KOPT-K1 (cell line): Measurements from ENCODE around the gene SPPL3.

Experiments
- H3K27ac ChIP-seq: fragments of 200-600 bp; sonication (generic); 2 replicates; pipeline ENCODE4 v1.5.1; 2016; ENCODE audit warnings: antibody characterized with exemption, mild to moderate bottlenecking, low read depth, low read length; ENCODE audit not compliant: poor library complexity, severe bottlenecking
- H3K36me3 ChIP-seq: fragments of 200-600 bp; sonication (generic); 2 replicates; pipeline ENCODE4 v1.5.1; 2017; ENCODE audit warnings: antibody characterized with exemption, mild to moderate bottlenecking, low read length, moderate library complexity; ENCODE audit not compliant: insufficient read depth
- H3K9me3 ChIP-seq: fragments of 200-600 bp; sonication (generic); 2 replicates; pipeline ENCODE4 v1.5.1; 2017; ENCODE audit warnings: antibody characterized with exemption, low read length, mild to moderate bottlenecking; ENCODE audit not compliant: insufficient read depth, poor library complexity, severe bottlenecking

SPPL3 gene

GRCh38 chr12:120759591-120760348 lies 144.4 kb downstream of the SPPL3 start:
- Histone ChIP-seq H3K9me3 (peaks cover 5% of the 10 kb centered on the region), H3K27ac (peak overlapping the region; percentile 69), H3K36me3 (peaks cover 40% of the 10 kb centered on the region)

GRCh38 chr12:120758798-120759590 lies 145.2 kb downstream of the SPPL3 start:
- Histone ChIP-seq H3K36me3 (peaks cover 32% of the 10 kb centered on the region), H3K27ac (peak overlapping the region; percentile 69), H3K9me3 (peaks cover 8% of the 10 kb centered on the region)

- Histone ChIP-seq H3K27ac (no peak overlapping the region), H3K9me3 (peaks cover 8% of the 10 kb centered on the region), H3K36me3 (peaks cover 22% of the 10 kb centered on the region)
These were observed 146.2 kb downstream of the SPPL3 start for GRCh38 chr12:120757949-120758348.

GRCh38 chr12:120757226-120757742 lies 146.9 kb downstream of the SPPL3 start:
- Histone ChIP-seq H3K27ac (no peak overlapping the region), H3K9me3 (peaks cover 8% of the 10 kb centered on the region), H3K36me3 (peaks cover 15% of the 10 kb centered on the region)

DNA sequence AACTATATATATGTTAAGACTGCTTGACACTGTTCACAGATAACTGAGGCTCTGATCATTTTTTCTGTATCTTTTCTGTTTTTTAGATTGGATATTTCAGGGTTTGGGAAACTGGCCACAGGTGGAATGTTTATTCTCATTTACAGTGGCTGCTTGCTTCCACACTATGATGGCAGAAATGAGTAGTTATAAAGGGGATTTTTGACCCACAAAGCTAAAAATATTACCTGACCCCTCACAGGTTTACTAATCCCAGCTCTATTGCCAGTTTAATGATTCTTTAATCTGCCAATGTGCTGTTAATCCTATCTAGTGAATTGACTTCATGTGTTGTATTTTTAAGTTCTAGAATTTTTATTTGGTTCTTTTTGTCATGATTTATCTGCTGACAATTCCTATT lies 148.9 kb downstream of the SPPL3 start:
- peaks cover 8% of the 10 kb centered on the region for H3K9me3 ChIP-seq
- H3K27ac ChIP-seq, result no peak overlapping the region

DNA sequence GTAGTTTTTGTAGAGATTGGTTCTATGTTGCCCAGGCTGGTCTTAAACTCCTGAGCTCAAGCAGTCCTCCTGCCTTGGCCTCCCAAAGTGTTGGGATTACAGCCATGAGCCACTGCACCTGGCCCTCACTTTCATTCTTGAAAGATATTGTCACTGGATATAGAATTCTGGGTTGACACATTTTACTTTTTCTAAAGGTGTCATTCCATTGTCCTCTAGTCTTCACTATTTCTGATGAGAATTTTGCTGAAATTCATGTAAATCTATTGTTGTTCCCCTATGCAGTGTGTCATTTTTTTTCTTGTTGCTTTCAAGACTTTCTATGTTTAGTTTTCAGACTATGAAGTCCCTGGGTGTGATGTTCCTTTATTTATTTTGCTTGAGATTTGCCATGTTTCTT lies 149.4 kb downstream of the SPPL3 start:
- Histone ChIP-seq H3K27ac (no peak overlapping the region), H3K9me3 (peaks cover 8% of the 10 kb centered on the region), H3K36me3 (no peaks in the 10 kb centered on the region)

More for the DNA sequence above, 148.9 kb downstream of the SPPL3 start:
- H3K36me3 ChIP-seq, result no peaks in the 10 kb centered on the region

DNA sequence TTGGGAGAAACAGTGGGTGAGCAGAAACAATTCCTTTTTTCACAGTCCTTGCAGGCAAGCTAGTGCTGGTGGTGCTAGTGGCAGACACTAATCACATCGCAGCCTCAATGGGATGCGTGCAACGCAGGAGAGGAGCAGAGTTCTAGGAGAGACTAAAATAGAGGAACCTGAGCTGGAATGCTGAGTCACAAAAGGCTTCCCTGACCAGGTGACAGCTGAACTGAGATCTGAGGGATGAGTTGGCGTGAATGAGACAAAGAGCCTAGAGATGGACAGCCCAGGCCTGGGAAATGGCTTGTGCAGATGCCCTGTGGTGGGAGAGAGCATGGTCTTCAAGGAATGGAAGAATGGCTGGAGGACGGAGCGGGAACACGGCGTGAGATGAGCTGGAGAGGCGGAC lies 152.8 kb downstream of the SPPL3 start:
- no peak overlapping the region for H3K27ac ChIP-seq
- peaks cover 8% of the 10 kb centered on the region for H3K9me3 ChIP-seq
- no peaks in the 10 kb centered on the region for H3K36me3 ChIP-seq

- peaks cover 8% of the 10 kb centered on the region for H3K9me3 ChIP-seq
- no peak overlapping the region for H3K27ac ChIP-seq
- H3K36me3 ChIP-seq, result no peaks in the 10 kb centered on the region
These were observed 153.4 kb downstream of the SPPL3 start for GRCh38 chr12:120750806-120751205.

- H3K36me3 ChIP-seq, result no peaks in the 10 kb centered on the region
- H3K27ac ChIP-seq, result no peak overlapping the region
- H3K9me3 ChIP-seq, result no peaks in the 10 kb centered on the region
These were observed 154.9 kb downstream of the SPPL3 start for GRCh38 chr12:120749256-120749655.

DNA sequence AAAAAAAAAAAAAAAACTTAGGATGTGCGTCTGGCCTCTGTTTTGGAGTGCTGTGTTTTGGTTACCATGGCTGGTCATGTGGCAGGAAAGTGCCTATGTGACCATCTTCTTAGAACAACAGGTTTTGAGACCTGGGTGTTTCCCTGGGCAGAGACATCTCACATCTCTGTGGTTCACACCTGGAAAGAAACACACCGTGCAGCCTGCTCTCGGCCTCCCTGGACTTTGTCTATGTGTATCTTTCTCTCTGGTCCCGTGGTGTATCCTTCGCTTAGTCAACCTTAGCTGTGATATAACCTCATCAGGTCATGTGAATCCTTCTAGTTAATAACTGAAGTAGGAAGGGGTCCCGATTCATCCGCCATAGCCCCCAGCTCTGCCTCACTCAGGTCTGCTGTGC lies 155.9 kb downstream of the SPPL3 start:
- Histone ChIP-seq H3K9me3 (no peaks in the 10 kb centered on the region), H3K36me3 (no peaks in the 10 kb centered on the region), H3K27ac (no peak overlapping the region)

GRCh38 chr12:120744922-120745493 lies 159.2 kb downstream of the SPPL3 start:
- Histone ChIP-seq H3K9me3 (no peaks in the 10 kb centered on the region), H3K36me3 (no peaks in the 10 kb centered on the region), H3K27ac (no peak overlapping the region)

DNA sequence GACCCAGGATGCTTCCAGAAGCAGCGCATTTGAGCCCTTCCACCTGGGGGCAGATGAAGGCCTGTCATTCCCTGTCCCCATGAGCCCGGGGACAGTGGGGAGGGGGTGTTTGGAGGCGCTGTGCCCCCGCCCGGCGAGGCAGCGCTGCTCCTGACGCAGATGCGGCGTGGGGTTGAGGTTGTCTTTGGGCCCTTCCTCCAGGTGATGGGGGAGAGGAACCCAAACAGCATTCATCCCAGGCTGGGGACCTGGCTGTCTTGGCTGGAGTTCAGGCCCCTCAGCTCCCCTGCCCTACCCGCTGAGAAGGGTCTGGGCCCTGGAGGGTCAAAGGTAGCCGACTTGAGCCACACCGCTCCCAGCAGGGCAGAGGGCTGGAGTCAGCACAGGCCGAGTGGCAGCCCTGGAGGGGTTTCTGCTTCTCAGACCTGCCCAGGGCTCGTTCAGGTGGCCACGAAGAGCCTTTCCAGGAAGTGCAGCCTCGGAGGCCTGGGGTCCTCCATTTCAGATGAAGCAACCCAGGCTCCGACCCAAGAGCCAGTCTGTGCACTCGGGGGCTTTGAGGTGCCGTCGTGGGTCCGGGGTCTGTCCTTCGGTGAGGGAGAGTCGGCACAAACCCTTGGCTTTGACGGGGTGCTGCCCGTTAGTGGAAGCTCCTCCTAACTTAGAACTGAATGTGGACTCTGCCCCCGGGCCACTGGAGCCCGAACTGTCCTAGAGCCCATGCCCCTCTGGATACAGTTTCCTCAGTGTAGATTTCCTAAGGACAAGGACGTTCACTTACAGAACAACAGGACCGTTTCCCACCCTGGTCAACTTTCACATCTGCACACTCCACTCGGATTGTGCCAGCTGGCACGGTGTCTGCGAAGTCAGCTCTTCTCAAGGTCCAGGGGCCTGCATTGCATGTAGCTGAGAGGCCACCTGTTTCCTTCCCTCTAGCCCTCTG lies 162.4 kb downstream of the SPPL3 start:
- Histone ChIP-seq H3K9me3 (no peaks in the 10 kb centered on the region), H3K27ac (no peak overlapping the region), H3K36me3 (peaks cover 16% of the 10 kb centered on the region; the same call in 1 of the 2 replicates)

DNA sequence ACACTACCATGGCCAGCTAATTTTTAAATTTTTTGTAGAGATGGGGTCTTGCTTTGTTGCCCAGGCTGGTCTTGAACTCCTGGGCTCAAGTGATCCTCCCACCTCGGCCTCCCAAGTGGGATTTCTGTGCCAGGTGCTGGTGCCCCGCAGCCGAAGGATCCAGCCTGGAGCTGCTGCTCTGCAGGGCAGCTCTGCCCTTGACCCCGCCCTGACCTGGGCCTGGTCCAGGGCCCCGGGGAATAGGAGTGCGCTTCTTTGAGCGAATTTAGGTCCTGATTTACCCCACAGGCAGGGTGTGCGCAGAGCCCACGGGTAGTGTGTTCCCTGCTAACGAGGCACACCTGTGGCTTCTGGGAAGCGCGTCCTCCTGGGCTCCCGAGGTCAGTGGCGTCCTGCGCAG lies 163.3 kb downstream of the SPPL3 start:
- Histone ChIP-seq H3K36me3 (peaks cover 16% of the 10 kb centered on the region; the same call in 1 of the 2 replicates), H3K27ac (no peak overlapping the region), H3K9me3 (no peaks in the 10 kb centered on the region)

DNA sequence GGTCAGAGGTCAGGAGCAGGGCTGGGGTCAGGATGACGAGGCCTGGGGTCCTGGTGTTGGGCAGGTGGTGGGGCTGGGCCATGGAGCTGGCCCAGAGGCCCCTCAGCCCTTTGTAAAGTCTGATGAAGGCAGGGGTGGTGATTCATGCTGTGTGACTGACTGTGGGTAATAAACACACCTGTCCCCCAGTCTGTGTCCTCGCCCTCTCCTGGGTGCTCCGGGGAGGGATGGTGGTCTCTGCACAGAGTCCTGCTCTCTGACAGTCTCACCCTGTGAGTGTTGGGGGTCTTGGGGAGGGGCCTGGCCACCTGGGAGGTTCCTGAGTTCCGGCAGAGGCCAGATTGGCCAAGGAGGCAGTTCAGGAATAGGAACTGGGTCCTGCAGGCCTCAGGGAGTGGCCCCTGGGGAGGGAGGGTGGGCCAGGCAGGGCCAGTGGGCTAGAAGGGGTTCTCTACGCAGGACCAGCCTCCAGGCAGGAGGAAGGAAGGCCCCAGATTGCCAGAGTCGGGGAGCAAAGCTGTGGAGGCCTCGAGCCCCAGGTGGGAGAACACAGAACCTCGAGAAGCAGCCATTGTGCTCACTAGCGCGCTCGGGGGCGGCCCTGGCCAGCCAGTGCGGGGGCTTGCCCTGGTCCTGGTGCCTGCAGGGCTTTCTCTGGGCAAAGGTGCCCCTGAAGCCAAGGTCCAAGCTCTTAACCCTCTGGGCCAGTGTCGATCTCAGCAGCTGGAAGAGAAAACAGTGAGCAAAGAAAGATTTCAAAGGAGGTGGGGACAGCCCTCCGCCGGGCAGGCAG lies 164.1 kb downstream of the SPPL3 start:
- Histone ChIP-seq H3K9me3 (no peaks in the 10 kb centered on the region), H3K27ac (no peak overlapping the region), H3K36me3 (peaks cover 16% of the 10 kb centered on the region; the same call in 1 of the 2 replicates)
